ENCODE results near the gene TMEM163. TPM values are rescaled to one million over a fixed set of nuclear protein-coding genes. Genes with fewer than 3 reads are reported as not detected.

TMEM163 gene
- polyA plus RNA-seq, 1 donor: 0.39 TPM

GRCh38 chr2:134411828-134412638 lies 306.8 kb downstream of the TMEM163 start:
- H3K4me1 ChIP-seq (ENCODE audit: control insufficient read depth, insufficient read depth, low read length): peaks cover 2% of the 10 kb centered on the region
- no peaks in the 10 kb centered on the region for H3K27me3 ChIP-seq (ENCODE audit: control insufficient read depth, insufficient read depth, low read length)
- peak; percentile 65 to 68 for DNase-seq
- no CpG with 5 or more reads among the region's 8 CpGs for WGBS (ENCODE audit: insufficient coverage, low lambda C conversion rate)
- H3K4me3 ChIP-seq (ENCODE audit: low read length): no peak overlapping the region
- no peaks in the 10 kb centered on the region for H3K9me3 ChIP-seq (ENCODE audit: control insufficient read depth, low read depth, low read length)
- H3K36me3 ChIP-seq (ENCODE audit: control insufficient read depth, insufficient read depth, low read length): peaks cover 8% of the 10 kb centered on the region
- peak overlapping the region; percentile 4 for H3K27ac ChIP-seq (ENCODE audit: low read length)

- no CpG with 5 or more reads among the region's 6 CpGs for whole genome bisulfite sequencing (ENCODE audit: insufficient coverage, low lambda C conversion rate)
- no peak for DNase-seq
- Histone ChIP-seq H3K27ac (ENCODE audit: low read length) (peak overlapping the region; percentile 4), H3K4me1 (ENCODE audit: control insufficient read depth, insufficient read depth, low read length) (peaks cover 2% of the 10 kb centered on the region), H3K36me3 (ENCODE audit: control insufficient read depth, insufficient read depth, low read length) (peaks cover 12% of the 10 kb centered on the region), H3K9me3 (ENCODE audit: control insufficient read depth, low read depth, low read length) (no peaks in the 10 kb centered on the region), H3K4me3 (ENCODE audit: low read length) (no peak overlapping the region), H3K27me3 (ENCODE audit: control insufficient read depth, insufficient read depth, low read length) (no peaks in the 10 kb centered on the region)
Measured at GRCh38 chr2:134411279-134411827, 307.4 kb downstream of the TMEM163 start.

- H3K36me3 ChIP-seq (ENCODE audit: control insufficient read depth, insufficient read depth, low read length): peaks cover 16% of the 10 kb centered on the region
- no peak overlapping the region for H3K27ac ChIP-seq (ENCODE audit: low read length)
- no peak overlapping the region for H3K4me3 ChIP-seq (ENCODE audit: low read length)
- DNase-seq: peak in 1 of 2 donors; percentile 24
- H3K9me3 ChIP-seq (ENCODE audit: control insufficient read depth, low read depth, low read length): no peaks in the 10 kb centered on the region
- no CpG with 5 or more reads among the region's 5 CpGs for WGBS (ENCODE audit: insufficient coverage, low lambda C conversion rate)
- peaks cover 2% of the 10 kb centered on the region for H3K4me1 ChIP-seq (ENCODE audit: control insufficient read depth, insufficient read depth, low read length)
- H3K27me3 ChIP-seq (ENCODE audit: control insufficient read depth, insufficient read depth, low read length): no peaks in the 10 kb centered on the region
Measured at GRCh38 chr2:134410831-134411231, 308.0 kb downstream of the TMEM163 start.

GRCh38 chr2:134410006-134410405 lies 308.8 kb downstream of the TMEM163 start:
- no CpG with 5 or more reads among the region's 2 CpGs for WGBS (ENCODE audit: insufficient coverage, low lambda C conversion rate)
- no peak for DNase-seq
- no peaks in the 10 kb centered on the region for H3K9me3 ChIP-seq (ENCODE audit: control insufficient read depth, low read depth, low read length)
- peaks cover 16% of the 10 kb centered on the region for H3K36me3 ChIP-seq (ENCODE audit: control insufficient read depth, insufficient read depth, low read length)
- no peaks in the 10 kb centered on the region for H3K27me3 ChIP-seq (ENCODE audit: control insufficient read depth, insufficient read depth, low read length)
- H3K4me1 ChIP-seq (ENCODE audit: control insufficient read depth, insufficient read depth, low read length): peaks cover 2% of the 10 kb centered on the region
- no peak overlapping the region for H3K4me3 ChIP-seq (ENCODE audit: low read length)
- H3K27ac ChIP-seq (ENCODE audit: low read length): no peak overlapping the region

- no peak overlapping the region for H3K27ac ChIP-seq (ENCODE audit: low read length)
- peaks cover 16% of the 10 kb centered on the region for H3K36me3 ChIP-seq (ENCODE audit: control insufficient read depth, insufficient read depth, low read length)
- no peak for DNase-seq
- no peak overlapping the region for H3K4me3 ChIP-seq (ENCODE audit: low read length)
- H3K9me3 ChIP-seq (ENCODE audit: control insufficient read depth, low read depth, low read length): no peaks in the 10 kb centered on the region
- peaks cover 2% of the 10 kb centered on the region for H3K4me1 ChIP-seq (ENCODE audit: control insufficient read depth, insufficient read depth, low read length)
- no peaks in the 10 kb centered on the region for H3K27me3 ChIP-seq (ENCODE audit: control insufficient read depth, insufficient read depth, low read length)
- no CpG with 5 or more reads among the region's 3 CpGs for WGBS (ENCODE audit: insufficient coverage, low lambda C conversion rate)
Measured at GRCh38 chr2:134408791-134409190, 310.0 kb downstream of the TMEM163 start.

- DNase-seq: no peak
- H3K4me1 ChIP-seq (ENCODE audit: control insufficient read depth, insufficient read depth, low read length): peaks cover 2% of the 10 kb centered on the region
- WGBS (ENCODE audit: insufficient coverage, low lambda C conversion rate): 100% methylated on average over 1 of the region's 3 CpGs
- peaks cover 19% of the 10 kb centered on the region for H3K36me3 ChIP-seq (ENCODE audit: control insufficient read depth, insufficient read depth, low read length)
- no peaks in the 10 kb centered on the region for H3K27me3 ChIP-seq (ENCODE audit: control insufficient read depth, insufficient read depth, low read length)
- no peak overlapping the region for H3K4me3 ChIP-seq (ENCODE audit: low read length)
- no peak overlapping the region for H3K27ac ChIP-seq (ENCODE audit: low read length)
- H3K9me3 ChIP-seq (ENCODE audit: control insufficient read depth, low read depth, low read length): no peaks in the 10 kb centered on the region
Measured at GRCh38 chr2:134408386-134408785, 310.4 kb downstream of the TMEM163 start.

GRCh38 chr2:134407154-134407890 lies 311.5 kb downstream of the TMEM163 start:
- WGBS (ENCODE audit: insufficient coverage, low lambda C conversion rate): no CpG with 5 or more reads among the region's 4 CpGs
- H3K9me3 ChIP-seq (ENCODE audit: control insufficient read depth, low read depth, low read length): no peaks in the 10 kb centered on the region
- peaks cover 2% of the 10 kb centered on the region for H3K4me1 ChIP-seq (ENCODE audit: control insufficient read depth, insufficient read depth, low read length)
- H3K27ac ChIP-seq (ENCODE audit: low read length): no peak overlapping the region
- no peak for DNase-seq
- peaks cover 24% of the 10 kb centered on the region for H3K36me3 ChIP-seq (ENCODE audit: control insufficient read depth, insufficient read depth, low read length)
- H3K27me3 ChIP-seq (ENCODE audit: control insufficient read depth, insufficient read depth, low read length): no peaks in the 10 kb centered on the region
- H3K4me3 ChIP-seq (ENCODE audit: low read length): no peak overlapping the region

GRCh38 chr2:134406736-134407135 lies 312.1 kb downstream of the TMEM163 start:
- H3K4me3 ChIP-seq (ENCODE audit: low read length): no peak overlapping the region
- H3K4me1 ChIP-seq (ENCODE audit: control insufficient read depth, insufficient read depth, low read length): peaks cover 2% of the 10 kb centered on the region
- no CpG with 5 or more reads among the region's 3 CpGs for WGBS (ENCODE audit: insufficient coverage, low lambda C conversion rate)

GRCh38 chr2:134406311-134406710 lies 312.5 kb downstream of the TMEM163 start:
- DNase-seq: no peak
- WGBS (ENCODE audit: insufficient coverage, low lambda C conversion rate): no CpG with 5 or more reads among the region's 5 CpGs

More at GRCh38 chr2:134406736-134407135, 312.1 kb downstream of the TMEM163 start:
- H3K27ac ChIP-seq (ENCODE audit: low read length): no peak overlapping the region
- H3K9me3 ChIP-seq (ENCODE audit: control insufficient read depth, low read depth, low read length): no peaks in the 10 kb centered on the region
- DNase-seq: no peak
- peaks cover 24% of the 10 kb centered on the region for H3K36me3 ChIP-seq (ENCODE audit: control insufficient read depth, insufficient read depth, low read length)
- H3K27me3 ChIP-seq (ENCODE audit: control insufficient read depth, insufficient read depth, low read length): no peaks in the 10 kb centered on the region

More at GRCh38 chr2:134406311-134406710, 312.5 kb downstream of the TMEM163 start:
- no peaks in the 10 kb centered on the region for H3K27me3 ChIP-seq (ENCODE audit: control insufficient read depth, insufficient read depth, low read length)
- peaks cover 2% of the 10 kb centered on the region for H3K4me1 ChIP-seq (ENCODE audit: control insufficient read depth, insufficient read depth, low read length)
- H3K9me3 ChIP-seq (ENCODE audit: control insufficient read depth, low read depth, low read length): no peaks in the 10 kb centered on the region
- H3K27ac ChIP-seq (ENCODE audit: low read length): no peak overlapping the region
- peaks cover 24% of the 10 kb centered on the region for H3K36me3 ChIP-seq (ENCODE audit: control insufficient read depth, insufficient read depth, low read length)
- H3K4me3 ChIP-seq (ENCODE audit: low read length): no peak overlapping the region
